ENCODE measurements around the gene NOL7. TPM values are rescaled to one million over a fixed set of nuclear protein-coding genes. Genes with fewer than 3 reads are reported as not detected.

NOL7 gene
- total RNA-seq, 1 experiment from 2014 or later = 44.5 TPM

DNA sequence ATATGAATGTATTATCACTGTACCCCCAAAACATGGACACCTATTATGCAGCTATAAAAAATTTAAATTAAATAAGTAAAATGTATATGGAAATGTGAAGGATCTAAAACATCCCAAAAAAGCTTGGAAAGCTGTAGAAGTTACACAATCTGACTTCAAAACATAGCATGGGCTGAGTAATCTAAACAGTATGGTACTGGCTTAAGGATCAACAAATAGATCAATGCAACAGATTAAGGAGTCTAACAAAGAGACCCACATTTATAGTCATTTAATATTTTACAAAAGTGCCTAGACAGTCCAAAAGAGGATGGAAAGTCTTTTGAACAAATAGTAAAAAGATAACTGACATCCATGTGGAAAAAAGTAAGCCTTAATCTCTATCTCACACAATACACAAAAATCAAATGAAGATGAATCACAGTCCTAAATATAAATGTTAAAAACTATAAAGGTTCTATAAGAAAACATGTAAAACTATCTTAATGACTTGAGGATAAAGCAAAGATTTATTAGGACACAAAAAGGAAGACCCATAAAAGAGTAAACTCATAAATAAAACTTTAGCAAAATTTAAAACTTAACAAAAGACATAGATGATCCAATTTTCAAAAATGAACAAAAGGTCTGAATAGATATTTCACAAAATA is 49.7 kb downstream of the NOL7 start:
- no peaks in the 10 kb centered on the region for H3K9me3 Mint-ChIP-seq (ENCODE audit: low read depth, unreplicated experiment)
- no peaks in the 10 kb centered on the region for H3K36me3 Mint-ChIP-seq (ENCODE audit: insufficient read depth, unreplicated experiment)
- TF ChIP-seq CTCF (IDR thresholded peaks at IDR 0.05; ENCODE audit: unreplicated experiment) = no peak
- peaks cover 8% of the 10 kb centered on the region for H3K4me1 Mint-ChIP-seq (ENCODE audit: low read depth, unreplicated experiment)
- CTCF ChIA-PET = no interaction called here
- no peaks in the 10 kb centered on the region for H3K27me3 Mint-ChIP-seq (ENCODE audit: unreplicated experiment)
- no peak overlapping the region for H3K27ac Mint-ChIP-seq (ENCODE audit: unreplicated experiment)
- intact Hi-C loops (cut with micrococcal nuclease; ENCODE audit: unreplicated experiment) = loop anchor here (5.0 kb wide), 1 partner anchor 42 kb away; no protein-coding TSS in a partner anchor
- DNase-seq = no peak
- no peak overlapping the region for H3K4me3 Mint-ChIP-seq (ENCODE audit: low read depth, unreplicated experiment)
- no TSS peak for BruUV-seq (replicated peaks)

- Mint-ChIP-seq H3K4me1 (ENCODE audit: low read depth, unreplicated experiment) (peaks cover 8% of the 10 kb centered on the region), H3K36me3 (ENCODE audit: insufficient read depth, unreplicated experiment) (no peaks in the 10 kb centered on the region), H3K4me3 (ENCODE audit: low read depth, unreplicated experiment) (no peak overlapping the region), H3K27me3 (ENCODE audit: unreplicated experiment) (no peaks in the 10 kb centered on the region), H3K27ac (ENCODE audit: unreplicated experiment) (no peak overlapping the region), H3K9me3 (ENCODE audit: low read depth, unreplicated experiment) (no peaks in the 10 kb centered on the region)
- intact Hi-C loops (cut with micrococcal nuclease; ENCODE audit: unreplicated experiment) = no loop called here
- TF ChIP-seq CTCF (IDR thresholded peaks at IDR 0.05; ENCODE audit: unreplicated experiment) = no peak
- CTCF ChIA-PET = no interaction called here
- no TSS peak for BruUV-seq (replicated peaks)
- no peak for DNase-seq
These were observed 51.3 kb downstream of the NOL7 start for GRCh38 chr6:13666194-13667105.

GRCh38 chr6:13667655-13668054 is 52.5 kb downstream of the NOL7 start:
- Mint-ChIP-seq H3K36me3 (ENCODE audit: insufficient read depth, unreplicated experiment) (no peaks in the 10 kb centered on the region), H3K4me3 (ENCODE audit: low read depth, unreplicated experiment) (no peak overlapping the region), H3K27ac (ENCODE audit: unreplicated experiment) (no peak overlapping the region), H3K4me1 (ENCODE audit: low read depth, unreplicated experiment) (peaks cover 8% of the 10 kb centered on the region), H3K9me3 (ENCODE audit: low read depth, unreplicated experiment) (no peaks in the 10 kb centered on the region), H3K27me3 (ENCODE audit: unreplicated experiment) (no peaks in the 10 kb centered on the region)
- intact Hi-C loops (cut with micrococcal nuclease; ENCODE audit: unreplicated experiment) = no loop called here
- TF ChIP-seq CTCF (IDR thresholded peaks at IDR 0.05; ENCODE audit: unreplicated experiment) = no peak
- CTCF ChIA-PET = no interaction called here
- DNase-seq = no peak
- no TSS peak for BruUV-seq (replicated peaks)

- intact Hi-C loops (cut with micrococcal nuclease; ENCODE audit: unreplicated experiment) = no loop called here
- Mint-ChIP-seq H3K9me3 (ENCODE audit: low read depth, unreplicated experiment) (no peaks in the 10 kb centered on the region), H3K4me1 (ENCODE audit: low read depth, unreplicated experiment) (peaks cover 16% of the 10 kb centered on the region), H3K27me3 (ENCODE audit: unreplicated experiment) (no peaks in the 10 kb centered on the region), H3K4me3 (ENCODE audit: low read depth, unreplicated experiment) (no peak overlapping the region), H3K27ac (ENCODE audit: unreplicated experiment) (no peak overlapping the region), H3K36me3 (ENCODE audit: insufficient read depth, unreplicated experiment) (no peaks in the 10 kb centered on the region)
- BruUV-seq (replicated peaks) = no TSS peak
- no peak for TF ChIP-seq CTCF (IDR thresholded peaks at IDR 0.05; ENCODE audit: unreplicated experiment)
- DNase-seq = no peak
- CTCF ChIA-PET = interaction anchor here (0.6 kb wide), 1 partner anchor 112 kb away, joined by 3 read pairs; no protein-coding TSS in a partner anchor
These were observed 53.3 kb downstream of the NOL7 start for GRCh38 chr6:13668291-13668928.
